IPS DF 6.9 (cell line): ENCODE measurements around the gene CKAP2L.
"Not testable (repeated sequence)": the region's sequence is repeated elsewhere in the genome, so short reads cannot be mapped to it uniquely, and the experiment has no call there.

Experiments used
- DNase-seq: peaks from one replicate; pipeline ENCODE4 v3.0.0-alpha.2; 2013; ENCODE audit warnings: low read depth, low spot score
- H3K27ac ChIP-seq: one replicate; pipeline ENCODE4 v1.5.1; 2013; ENCODE audit warnings: low read length, control low read depth
- H3K27me3 ChIP-seq: 2 replicates; pipeline ENCODE4 v1.6.1; 2013; ENCODE audit warnings: mild to moderate bottlenecking, low read length; ENCODE audit not compliant: control insufficient read depth, insufficient read depth
- H3K36me3 ChIP-seq: 2 replicates; pipeline ENCODE4 v1.6.1; 2013; ENCODE audit warnings: low read length; ENCODE audit not compliant: control insufficient read depth, insufficient read depth
- H3K4me1 ChIP-seq: 2 replicates; pipeline ENCODE4 v1.6.1; 2013; ENCODE audit warnings: low read length; ENCODE audit not compliant: control insufficient read depth, insufficient read depth
- H3K4me3 ChIP-seq: 2 replicates; pipeline ENCODE4 v1.5.1; 2013; ENCODE audit warnings: mild to moderate bottlenecking, low read length
- H3K9me3 ChIP-seq: 2 replicates; pipeline ENCODE4 v1.6.1; 2013; ENCODE audit warnings: low read length, inconsistent platforms; ENCODE audit not compliant: control insufficient read depth, insufficient read depth
- WGBS: extraction: QIAGEN DNeasy Blood & Tissue Kit; methylation state at CpG from one replicate; pipeline ENCODE4 v1.1.7; 2013; ENCODE audit warnings: mixed read lengths, missing lambda C conversion rate; ENCODE audit not compliant: insufficient read length, insufficient coverage; 5-methylcytosine and 5-hydroxymethylcytosine counted together

CKAP2L gene

GRCh38 chr2:112725545-112726457 is 38.6 kb downstream of the CKAP2L start:
- H3K4me1 ChIP-seq: no peaks in the 10 kb centered on the region
- no peaks in the 10 kb centered on the region for H3K36me3 ChIP-seq
- no CpG with 5 or more reads among the region's 15 CpGs for WGBS

GRCh38 chr2:112724591-112725525 is 39.6 kb downstream of the CKAP2L start:
- no peaks in the 10 kb centered on the region for H3K9me3 ChIP-seq
- no peak overlapping the region for H3K27ac ChIP-seq
- no CpG with 5 or more reads among the region's 21 CpGs for WGBS
- no peaks in the 10 kb centered on the region for H3K4me1 ChIP-seq
- no peak for DNase-seq
- H3K27me3 ChIP-seq: no peaks in the 10 kb centered on the region
- H3K4me3 ChIP-seq: no peak overlapping the region
- no peaks in the 10 kb centered on the region for H3K36me3 ChIP-seq

More at GRCh38 chr2:112725545-112726457, 38.6 kb downstream of the CKAP2L start:
- Histone ChIP-seq H3K9me3 (no peaks in the 10 kb centered on the region), H3K27me3 (no peaks in the 10 kb centered on the region), H3K4me3 (no peak overlapping the region), H3K27ac (no peak overlapping the region)
- no peak for DNase-seq

- WGBS: no CpG with 5 or more reads among the region's 8 CpGs
- H3K27ac ChIP-seq: no peak overlapping the region
- H3K27me3 ChIP-seq: no peaks in the 10 kb centered on the region
- H3K9me3 ChIP-seq: no peaks in the 10 kb centered on the region
- DNase-seq: no peak
- H3K4me3 ChIP-seq: no peak overlapping the region
- no peaks in the 10 kb centered on the region for H3K36me3 ChIP-seq
- no peaks in the 10 kb centered on the region for H3K4me1 ChIP-seq
Observed at GRCh38 chr2:112723995-112724394, 40.4 kb downstream of the CKAP2L start.

DNA sequence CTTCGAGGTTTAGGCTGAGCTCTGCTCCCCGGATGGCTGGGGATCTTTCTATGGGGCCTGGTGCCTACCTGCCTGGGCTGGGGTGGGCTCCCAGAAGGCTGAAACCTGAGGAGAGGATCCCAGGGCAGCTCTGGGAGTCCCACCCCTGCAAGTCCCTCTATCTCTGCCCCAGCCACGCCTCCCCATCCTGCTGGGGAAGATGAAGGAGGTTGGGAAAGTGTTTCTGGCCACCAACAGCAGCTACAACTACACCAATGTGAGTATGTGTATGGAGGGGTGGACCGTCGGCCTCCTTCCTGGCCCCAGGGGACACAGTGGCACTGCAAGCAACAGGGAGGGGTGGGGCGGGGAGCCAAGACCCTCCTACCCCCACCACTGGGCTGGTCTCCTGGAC is 40.9 kb downstream of the CKAP2L start:
- no CpG with 5 or more reads among the region's 6 CpGs for WGBS
- H3K9me3 ChIP-seq: no peaks in the 10 kb centered on the region
- H3K27ac ChIP-seq: no peak overlapping the region
- H3K36me3 ChIP-seq: no peaks in the 10 kb centered on the region
- no peaks in the 10 kb centered on the region for H3K27me3 ChIP-seq
- no peak for DNase-seq
- H3K4me1 ChIP-seq: no peaks in the 10 kb centered on the region
- H3K4me3 ChIP-seq: no peak overlapping the region

DNA sequence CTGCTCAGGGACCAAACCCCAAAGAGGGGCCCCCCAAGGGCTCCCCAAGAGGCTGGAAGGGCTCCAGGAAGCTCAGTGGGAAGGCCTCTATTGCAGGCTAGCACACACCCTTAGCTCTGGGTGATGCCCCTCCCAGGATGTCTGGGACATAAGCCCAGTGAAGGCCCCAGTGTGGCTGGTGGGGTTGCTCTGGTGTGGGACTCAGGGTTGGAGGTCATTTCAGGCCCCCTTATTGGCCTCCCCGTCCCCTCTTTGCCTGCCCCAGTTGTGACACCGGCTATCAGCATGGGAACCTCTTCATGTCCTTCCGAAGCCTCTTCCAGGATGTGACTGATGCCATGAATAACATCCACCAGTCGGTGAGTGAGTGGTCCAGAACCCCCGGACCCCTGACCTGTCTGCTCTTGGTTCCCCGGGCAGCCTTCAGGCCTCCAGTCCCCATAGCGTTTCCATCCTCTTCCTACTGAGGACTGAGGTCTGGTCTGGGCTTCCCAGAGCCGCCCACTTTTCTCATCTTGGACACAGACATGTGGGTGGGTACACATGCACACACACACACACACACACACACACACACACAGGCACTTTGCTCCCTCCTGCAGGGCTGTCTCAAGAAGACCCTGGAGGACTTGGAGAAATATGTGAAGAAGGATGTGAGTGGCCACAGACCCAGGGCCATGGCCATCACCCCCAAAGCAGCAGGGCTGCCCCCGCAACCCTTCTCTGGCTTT is 41.4 kb downstream of the CKAP2L start:
- Histone ChIP-seq H3K27ac (no peak overlapping the region), H3K9me3 (no peaks in the 10 kb centered on the region), H3K36me3 (no peaks in the 10 kb centered on the region), H3K4me1 (no peaks in the 10 kb centered on the region), H3K27me3 (no peaks in the 10 kb centered on the region), H3K4me3 (no peak overlapping the region)
- WGBS: no CpG with 5 or more reads among the region's 9 CpGs
- no peak for DNase-seq

DNA sequence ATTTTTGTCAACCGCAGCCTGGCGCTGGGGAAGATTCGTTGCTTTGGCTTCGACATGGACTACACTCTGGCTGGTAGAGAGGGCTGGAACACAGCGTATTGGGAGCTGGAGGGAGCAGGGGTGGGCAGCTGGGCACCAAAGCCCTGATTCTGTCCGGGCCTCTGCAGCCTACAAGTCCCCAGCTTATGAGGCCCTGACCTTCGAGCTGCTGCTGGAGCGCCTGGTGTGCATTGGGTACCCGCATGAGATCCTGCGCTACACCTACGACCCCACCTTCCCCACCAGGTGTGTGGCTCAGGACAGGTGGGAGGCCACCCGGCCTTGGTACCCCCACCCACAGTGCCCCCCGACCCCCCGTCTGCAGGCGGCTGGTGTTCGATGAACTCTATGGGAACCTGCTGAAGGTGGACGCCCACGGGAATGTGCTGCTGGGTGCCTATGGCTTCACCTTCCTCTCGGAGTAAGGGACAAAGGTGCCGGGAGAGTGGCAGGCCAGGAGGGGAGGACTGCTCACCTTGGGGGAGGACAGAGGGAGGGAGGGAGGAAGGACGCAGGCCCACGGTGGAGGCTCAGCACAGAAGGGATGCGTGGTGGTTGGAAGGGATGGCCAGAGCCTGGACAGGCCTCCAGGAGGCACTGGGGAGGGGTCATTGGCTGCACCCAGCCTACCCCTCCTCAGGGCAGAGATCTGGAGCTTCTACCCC is 42.4 kb downstream of the CKAP2L start:
- H3K36me3 ChIP-seq: no peaks in the 10 kb centered on the region
- no CpG with 5 or more reads among the region's 23 CpGs for WGBS
- no peak overlapping the region for H3K27ac ChIP-seq
- DNase-seq: no peak
- H3K27me3 ChIP-seq: no peaks in the 10 kb centered on the region
- no peak overlapping the region for H3K4me3 ChIP-seq
- no peaks in the 10 kb centered on the region for H3K4me1 ChIP-seq
- no peaks in the 10 kb centered on the region for H3K9me3 ChIP-seq

DNA sequence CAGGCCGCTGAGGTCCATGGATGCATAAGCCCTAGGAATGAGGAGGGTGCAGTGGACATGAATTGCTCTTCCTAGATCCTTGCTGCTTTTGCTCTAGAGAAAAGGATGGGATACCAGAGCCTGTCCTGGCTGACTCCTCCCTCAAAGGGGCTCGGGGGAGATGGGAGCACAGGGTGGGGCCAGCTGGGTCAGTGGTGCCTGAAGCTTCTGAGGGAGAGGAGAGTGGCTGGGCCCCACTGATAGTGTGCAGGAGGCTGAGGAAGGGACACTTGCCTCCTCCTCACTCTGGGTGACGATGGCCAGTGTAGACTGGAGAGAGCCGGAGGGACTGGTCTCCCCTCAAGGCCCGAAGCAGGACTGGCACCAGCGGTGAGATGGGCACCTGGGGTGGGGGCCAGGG is 43.6 kb downstream of the CKAP2L start, which contains the start of gene NT5DC4:
NT5DC4 (plus strand) TSS at position 236 of the 400 bp plus-strand sequence; CDS start at position 296, 60 bp downstream.
- DNase-seq: no peak
- Histone ChIP-seq H3K4me3 (no peak within 1 kb of the TSS), H3K4me1 (no peaks in the 10 kb centered on the region), H3K36me3 (no peaks in the 10 kb centered on the region), H3K27ac (no peak within 1 kb of the TSS), H3K27me3 (no peaks in the 10 kb centered on the region), H3K9me3 (no peaks in the 10 kb centered on the region)
- WGBS: no CpG with 5 or more reads among the region's 6 CpGs

- H3K4me1 ChIP-seq: no peaks in the 10 kb centered on the region
- no peaks in the 10 kb centered on the region for H3K36me3 ChIP-seq
- H3K27me3 ChIP-seq: no peaks in the 10 kb centered on the region
- H3K27ac ChIP-seq: no peak overlapping the region
- no peak overlapping the region for H3K4me3 ChIP-seq
- no CpG with 5 or more reads among the region's 12 CpGs for WGBS
- no peaks in the 10 kb centered on the region for H3K9me3 ChIP-seq
- no peak for DNase-seq
Observed at GRCh38 chr2:112718863-112719370, 45.5 kb downstream of the CKAP2L start.

DNA sequence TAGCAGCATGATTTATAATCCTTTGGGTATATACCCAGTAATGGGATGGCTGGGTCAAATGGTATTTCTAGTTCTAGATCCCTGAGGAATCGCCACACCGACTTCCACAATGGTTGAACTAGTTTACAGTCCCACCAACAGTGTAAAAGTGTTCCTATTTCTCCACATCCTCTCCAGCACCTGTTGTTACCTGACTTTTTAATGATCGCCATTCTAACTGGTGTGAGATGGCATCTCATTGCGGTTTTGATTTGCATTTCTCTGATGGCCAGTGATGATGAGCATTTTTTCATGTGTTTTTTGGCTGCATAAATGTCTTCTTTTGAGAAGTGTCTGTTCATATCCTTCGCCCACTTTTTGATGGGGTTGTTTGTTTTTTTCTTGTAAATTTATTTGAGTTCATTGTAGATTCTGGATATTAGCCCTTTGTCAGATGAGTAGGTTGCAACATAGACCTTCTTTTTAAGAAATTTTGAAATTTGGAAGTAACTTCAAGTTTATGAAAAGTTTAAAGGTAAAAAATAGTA is 47.5 kb downstream of the CKAP2L start:
- DNase-seq, H3K36me3 ChIP-seq, H3K4me1 ChIP-seq, H3K27me3 ChIP-seq, H3K9me3 ChIP-seq, H3K4me3 ChIP-seq, H3K27ac ChIP-seq: not testable (repeated sequence)
- WGBS: no CpG with 5 or more reads among the region's 5 CpGs
